Vagina (tissue), 2 donors: Measurements from ENCODE around the gene AQP12B. TPM values are rescaled to one million over a fixed set of nuclear protein-coding genes. Genes with fewer than 3 reads are reported as not detected.

Source experiments
- DNase-seq, 2 donors: peaks; one replicate each; pipeline ENCODE4 v3.0.0-alpha.2; 2017; ENCODE audit errors: extremely low spot score in 2 of 2
- H3K27ac ChIP-seq: fragments of 200-600 bp; sonication (generic); one replicate; pipeline ENCODE4 v1.5.1; 2019
- H3K27me3 ChIP-seq: fragments of 200-600 bp; sonication (generic); one replicate; pipeline ENCODE4 v1.5.1; 2019
- H3K36me3 ChIP-seq, 2 donors: fragments of 200-600 bp; sonication (generic); one replicate each; pipeline ENCODE4 v1.5.1; 2017 to 2019
- H3K4me1 ChIP-seq: fragments of 200-600 bp; sonication (generic); one replicate; pipeline ENCODE4 v1.5.1; 2019
- H3K4me3 ChIP-seq, 2 donors: fragments of 200-600 bp; sonication (generic); 1 replicate in 1 of 2; 2 replicates in 1 of 2; pipeline ENCODE4 v1.5.1; 2016 to 2019
- H3K9me3 ChIP-seq: fragments of 200-600 bp; sonication (generic); one replicate; pipeline ENCODE4 v1.5.1; 2019
- POLR2A ChIP-seq, 2 donors: fragments of 450-650 bp; IDR thresholded peaks; one replicate each; pipeline ENCODE4 v1.6.1; 2017; ENCODE audit warnings: antibody characterized with exemption in 2 of 2, mild to moderate bottlenecking in 2 of 2, moderate library complexity in 2 of 2
- POLR2AphosphoS5 ChIP-seq, 2 donors: sonication (generic); formaldehyde crosslinking; IDR thresholded peaks; one replicate each; pipeline ENCODE4 v1.9.0; 2017; ENCODE audit warnings: antibody characterized with exemption in 2 of 2, mild to moderate bottlenecking in 2 of 2, low read depth in 1 of 2; ENCODE audit not compliant: insufficient read depth in 1 of 2
- intact Hi-C: fragments of 100-400 bp; cut with DNase I; formaldehyde crosslinking; loops from one replicate; pipeline ENCODE4 v1.15.1; 2023
- total RNA-seq: library from RNA; depleted of rRNA; stranded (reverse); fragments of >200 nt; gene quantifications from one replicate; pipeline ENCODE4 v1.2.3, GENCODE V29; 2016
- TF ChIP-seq, protein P1 (sequence below), 3 experiments: fragments of 450-650 bp in 2 of 3; fragments of 200-600 bp in 1 of 3; sonication (generic) in 1 of 3; IDR thresholded peaks; one replicate each; pipeline ENCODE4 v1.5.1; 2017 to 2019; ENCODE audit warnings: antibody characterized with exemption in 3 of 3, mild to moderate bottlenecking in 2 of 3, moderate library complexity in 2 of 3

The AQP12B gene
- total RNA-seq, 1 donor from 2014 or later, result not detected

DNA sequence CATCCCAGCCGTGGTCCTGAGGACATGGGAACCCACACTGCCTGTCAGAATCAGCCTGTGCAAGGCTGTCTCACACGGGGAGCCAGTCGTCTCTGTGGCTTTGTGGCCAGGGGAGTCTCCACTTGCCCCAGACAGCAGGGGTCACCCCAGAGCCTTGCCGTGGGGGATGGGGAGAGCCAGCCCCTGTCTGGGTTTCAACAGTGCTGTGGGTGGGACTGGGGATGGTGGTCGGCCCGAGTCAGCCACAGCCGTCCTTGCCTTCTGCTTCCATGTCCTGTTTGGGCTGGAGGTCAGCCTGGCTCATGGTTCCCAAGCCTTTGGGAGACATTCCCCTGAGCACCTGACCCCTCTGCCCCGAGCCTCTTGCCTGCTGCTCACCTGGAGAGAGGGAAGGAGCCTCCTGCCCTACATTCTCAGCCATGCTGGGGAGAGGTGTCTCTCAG, 37.8 kb downstream of the AQP12B start:
- DNase-seq, result no peak
- Histone ChIP-seq H3K9me3 (no peaks in the 10 kb centered on the region), H3K27me3 (no peaks in the 10 kb centered on the region), H3K27ac (no peak overlapping the region), H3K36me3 (no peaks in the 10 kb centered on the region), H3K4me3 (no peak overlapping the region), H3K4me1 (no peaks in the 10 kb centered on the region)
- intact Hi-C loops, result no loop called here
- TF ChIP-seq, protein P1, sequence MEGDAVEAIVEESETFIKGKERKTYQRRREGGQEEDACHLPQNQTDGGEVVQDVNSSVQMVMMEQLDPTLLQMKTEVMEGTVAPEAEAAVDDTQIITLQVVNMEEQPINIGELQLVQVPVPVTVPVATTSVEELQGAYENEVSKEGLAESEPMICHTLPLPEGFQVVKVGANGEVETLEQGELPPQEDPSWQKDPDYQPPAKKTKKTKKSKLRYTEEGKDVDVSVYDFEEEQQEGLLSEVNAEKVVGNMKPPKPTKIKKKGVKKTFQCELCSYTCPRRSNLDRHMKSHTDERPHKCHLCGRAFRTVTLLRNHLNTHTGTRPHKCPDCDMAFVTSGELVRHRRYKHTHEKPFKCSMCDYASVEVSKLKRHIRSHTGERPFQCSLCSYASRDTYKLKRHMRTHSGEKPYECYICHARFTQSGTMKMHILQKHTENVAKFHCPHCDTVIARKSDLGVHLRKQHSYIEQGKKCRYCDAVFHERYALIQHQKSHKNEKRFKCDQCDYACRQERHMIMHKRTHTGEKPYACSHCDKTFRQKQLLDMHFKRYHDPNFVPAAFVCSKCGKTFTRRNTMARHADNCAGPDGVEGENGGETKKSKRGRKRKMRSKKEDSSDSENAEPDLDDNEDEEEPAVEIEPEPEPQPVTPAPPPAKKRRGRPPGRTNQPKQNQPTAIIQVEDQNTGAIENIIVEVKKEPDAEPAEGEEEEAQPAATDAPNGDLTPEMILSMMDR (IDR thresholded peaks at IDR 0.05), result no peak
- TF ChIP-seq POLR2AphosphoS5 (IDR thresholded peaks at IDR 0.05; ENCODE audit: insufficient read depth in 1 of 2, low read depth in 1 of 2), result no peak
- no peak for TF ChIP-seq POLR2A (IDR thresholded peaks at IDR 0.05)

DNA sequence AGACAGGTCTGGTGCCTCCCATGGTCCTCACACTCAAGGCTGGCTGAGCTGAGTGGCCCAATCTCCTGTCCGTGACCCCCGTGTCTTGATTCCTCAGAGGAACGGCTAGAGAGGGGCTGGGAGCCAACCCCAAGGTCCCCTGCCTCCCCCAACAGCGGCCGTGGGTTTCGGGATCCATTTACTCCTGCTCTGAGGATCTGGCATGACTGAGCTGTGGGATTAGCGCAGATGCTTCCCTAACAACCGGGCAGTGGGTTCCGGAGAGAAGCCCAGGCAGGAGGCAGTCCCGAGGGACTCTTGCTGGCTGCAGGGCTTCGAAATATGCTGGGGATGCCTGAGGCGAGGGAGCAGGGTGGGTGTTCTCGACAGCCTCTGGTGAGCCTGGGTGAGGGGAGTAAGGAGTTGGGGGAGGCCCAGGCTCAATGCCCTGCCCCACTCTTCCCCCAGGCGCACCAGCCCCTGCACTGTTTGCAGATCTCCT, 38.5 kb downstream of the AQP12B start:
- Histone ChIP-seq H3K4me1 (no peaks in the 10 kb centered on the region), H3K27ac (no peak overlapping the region), H3K9me3 (no peaks in the 10 kb centered on the region), H3K36me3 (no peaks in the 10 kb centered on the region), H3K27me3 (no peaks in the 10 kb centered on the region), H3K4me3 (no peak overlapping the region)
- TF ChIP-seq, protein P1 (IDR thresholded peaks at IDR 0.05), result no peak
- TF ChIP-seq POLR2A (IDR thresholded peaks at IDR 0.05), result no peak
- TF ChIP-seq POLR2AphosphoS5 (IDR thresholded peaks at IDR 0.05; ENCODE audit: insufficient read depth in 1 of 2, low read depth in 1 of 2), result no peak
- intact Hi-C loops, result no loop called here
- DNase-seq, result no peak

DNA sequence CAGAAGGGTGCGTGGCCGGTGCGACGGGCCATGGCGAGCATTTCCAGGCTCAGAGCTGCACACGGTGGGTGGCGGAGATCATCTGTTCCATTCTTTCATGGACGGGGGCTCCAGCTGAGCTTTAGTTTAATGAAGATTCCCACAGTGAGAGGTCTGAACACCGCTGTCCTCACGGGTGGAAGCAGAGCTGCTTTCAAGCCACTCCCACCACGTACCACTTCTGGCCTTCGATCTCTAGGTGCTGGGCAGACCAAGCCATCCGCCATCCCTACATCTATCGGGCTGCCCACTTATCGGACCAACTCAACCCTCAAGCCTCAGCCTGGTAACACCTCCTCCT, 38.9 kb downstream of the AQP12B start:
- Histone ChIP-seq H3K36me3 (no peaks in the 10 kb centered on the region), H3K27ac (no peak overlapping the region), H3K4me1 (no peaks in the 10 kb centered on the region), H3K27me3 (no peaks in the 10 kb centered on the region), H3K4me3 (no peak overlapping the region), H3K9me3 (no peaks in the 10 kb centered on the region)
- no peak for DNase-seq
- TF ChIP-seq, protein P1 (IDR thresholded peaks at IDR 0.05), result no peak
- intact Hi-C loops, result no loop called here

DNA sequence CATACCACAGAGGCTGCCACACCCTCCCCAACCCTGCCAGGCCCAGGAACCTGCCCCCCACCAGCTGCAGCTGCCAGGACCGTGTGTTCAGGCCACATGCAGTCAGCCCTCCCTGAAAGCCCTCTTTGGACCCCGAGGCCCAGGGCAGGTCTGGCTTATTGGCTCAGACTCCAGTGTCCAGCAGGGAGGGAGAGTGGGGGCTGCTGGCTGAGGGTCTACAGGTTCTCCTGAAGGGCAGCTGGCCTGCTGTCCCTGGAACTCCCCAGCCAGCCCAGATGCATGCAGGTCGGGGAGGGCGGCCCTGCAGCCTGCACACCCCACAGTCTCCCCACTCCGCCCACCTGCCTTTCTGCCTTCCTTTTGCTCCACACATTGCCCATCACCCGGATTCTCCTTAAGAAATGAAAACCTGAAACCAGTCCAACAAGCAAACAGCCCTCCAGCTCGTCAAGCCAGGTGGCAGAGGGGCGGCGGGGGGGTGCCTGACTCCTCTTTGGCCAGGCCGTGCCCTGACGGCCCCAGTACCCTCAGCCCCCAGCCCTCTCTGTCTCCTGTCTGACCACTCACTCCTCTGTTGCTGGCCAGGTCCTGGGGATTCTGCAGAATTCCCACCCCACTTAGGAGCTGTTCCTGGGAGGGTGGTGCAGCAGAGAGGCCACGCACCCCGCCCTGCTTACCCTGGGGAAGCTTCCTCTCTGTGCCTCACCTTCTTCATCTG, 39.4 kb downstream of the AQP12B start:
- Histone ChIP-seq H3K27ac (no peak overlapping the region), H3K9me3 (no peaks in the 10 kb centered on the region), H3K36me3 (no peaks in the 10 kb centered on the region), H3K4me1 (no peaks in the 10 kb centered on the region), H3K27me3 (no peaks in the 10 kb centered on the region), H3K4me3 (no peak overlapping the region)
- no peak for DNase-seq
- intact Hi-C loops, result no loop called here
- TF ChIP-seq, protein P1 (IDR thresholded peaks at IDR 0.05), result no peak
- TF ChIP-seq POLR2AphosphoS5 (IDR thresholded peaks at IDR 0.05; ENCODE audit: insufficient read depth in 1 of 2, low read depth in 1 of 2) (no peak), POLR2A (IDR thresholded peaks at IDR 0.05) (no peak)

DNA sequence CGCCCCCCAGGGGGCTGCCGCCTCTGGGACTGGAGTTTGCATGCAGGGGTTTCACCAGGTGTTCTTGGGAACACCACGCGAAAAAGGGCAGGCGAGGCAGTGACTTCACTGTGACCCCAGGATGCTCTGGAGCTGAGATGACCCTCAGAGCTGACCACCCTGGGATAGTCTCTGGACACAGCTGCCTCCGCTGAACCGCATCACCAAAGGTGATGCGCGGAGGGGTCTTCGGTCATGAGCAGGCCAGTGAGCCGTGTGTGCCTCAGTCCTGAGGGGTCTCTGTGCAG, 39.9 kb downstream of the AQP12B start:
- no peaks in the 10 kb centered on the region for H3K27me3 ChIP-seq

More for the DNA sequence above, 39.9 kb downstream of the AQP12B start:
- no peaks in the 10 kb centered on the region for H3K4me1 ChIP-seq
- H3K27ac ChIP-seq, result no peak overlapping the region
- intact Hi-C loops, result no loop called here
- DNase-seq, result no peak
- no peaks in the 10 kb centered on the region for H3K36me3 ChIP-seq
- TF ChIP-seq, protein P1 (IDR thresholded peaks at IDR 0.05), result no peak
- TF ChIP-seq POLR2AphosphoS5 (IDR thresholded peaks at IDR 0.05; ENCODE audit: insufficient read depth in 1 of 2, low read depth in 1 of 2), result no peak
- no peak for TF ChIP-seq POLR2A (IDR thresholded peaks at IDR 0.05)
- no peak overlapping the region for H3K4me3 ChIP-seq
- no peaks in the 10 kb centered on the region for H3K9me3 ChIP-seq
